B cell (primary cell): ENCODE measurements around the gene TMEM236. TPM values are rescaled to one million over a fixed set of nuclear protein-coding genes. Genes with fewer than 3 reads are reported as not detected.

Experiments
- ATAC-seq: fragments of 200-7000 bp; cut with Tn5 transposase; one replicate; pipeline ENCODE4 v1.10.0; 2021; ENCODE audit warnings: low read depth, mild to moderate bottlenecking, moderate number of reproducible peaks, moderate library complexity
- CTCF ChIA-PET: fragments of 350-600 bp; sonication (Branson Sonifier 250); formaldehyde crosslinking; loops from one replicate; lab custom pipeline; 2021; ENCODE audit warnings: antibody characterized with exemption, inconsistent platforms; lab: Charles Lee
- POLR2A ChIA-PET: fragments of 350-600 bp; sonication (Branson Sonifier 250); formaldehyde crosslinking; loops from one replicate; lab custom pipeline; 2021; ENCODE audit warnings: antibody characterized with exemption; lab: Charles Lee
- DNase-seq: peaks from one replicate; pipeline ENCODE4 v3.0.0; 2013
- H2AFZ ChIP-seq: 2 replicates; pipeline ENCODE4 v1.6.1; 2012; ENCODE audit warnings: mild to moderate bottlenecking, low read depth, low read length; ENCODE audit not compliant: insufficient read depth, poor library complexity, severe bottlenecking
- H3K27ac ChIP-seq, 2 donors: 1 replicate in 1 of 2; 2 replicates in 1 of 2; pipeline ENCODE4 v1.5.1; 2012 to 2013; ENCODE audit warnings: low read length in 2 of 2, mild to moderate bottlenecking in 2 of 2, moderate library complexity in 1 of 2
- H3K27me3 ChIP-seq, 4 experiments: fragments of 200-600 bp in 1 of 4; sonication (generic) in 1 of 4; replicated peaks in 1 of 4; 1 replicate in 2 of 4; 2 replicates in 2 of 4; pipeline versions ENCODE4 v1.6.1 to v1.7.0; 2013 to 2016; ENCODE audit warnings: low read length in 3 of 4, mild to moderate bottlenecking in 2 of 4, mixed read lengths in 1 of 4, moderate library complexity in 1 of 4; ENCODE audit not compliant: insufficient read depth in 4 of 4, control insufficient read depth in 3 of 4; ENCODE audit errors: control extremely low read depth in 1 of 4
- H3K36me3 ChIP-seq, 2 experiments: replicated peaks in 1 of 2; 1 replicate in 1 of 2; 2 replicates in 1 of 2; pipeline versions ENCODE4 v1.6.1 to v1.7.1; 2013; ENCODE audit warnings: low read length in 1 of 2; ENCODE audit not compliant: insufficient read depth in 2 of 2, control insufficient read depth in 1 of 2; ENCODE audit errors: control extremely low read depth in 1 of 2, extremely low read depth in 1 of 2
- H3K4me1 ChIP-seq, 2 donors: fragments of 200-600 bp in 1 of 2; sonication (generic) in 1 of 2; 1 replicate in 1 of 2; 2 replicates in 1 of 2; pipeline versions ENCODE4 v1.5.1 to v1.6.1; 2013 to 2017; ENCODE audit warnings: low read length in 2 of 2; ENCODE audit not compliant: control insufficient read depth in 2 of 2, insufficient read depth in 2 of 2
- H3K4me2 ChIP-seq: replicated peaks from 2 replicates; pipeline ENCODE3; 2012; ENCODE audit warnings: mild to moderate bottlenecking, low read depth, low read length; ENCODE audit not compliant: poor library complexity, severe bottlenecking
- H3K4me3 ChIP-seq, 5 experiments: fragments of 200-600 bp in 1 of 5; sonication (generic) in 1 of 5; 1 replicate in 3 of 5; 2 replicates in 2 of 5; pipeline versions ENCODE4 v1.5.1 to v1.7.0; 2011 to 2016; ENCODE audit warnings: low read length in 4 of 5, mild to moderate bottlenecking in 4 of 5, low read depth in 2 of 5, control low read depth in 1 of 5, moderate library complexity in 1 of 5; ENCODE audit not compliant: insufficient read depth in 1 of 5; ENCODE audit errors: control extremely low read depth in 1 of 5, extremely low read depth in 1 of 5
- H3K79me2 ChIP-seq: fragments of 200-600 bp; sonication (generic); one replicate; pipeline ENCODE4 v1.6.0; 2016; ENCODE audit warnings: low read length; ENCODE audit not compliant: control insufficient read depth, insufficient read depth
- H3K9ac ChIP-seq: fragments of 200-600 bp; sonication (generic); 2 replicates; pipeline ENCODE4 v1.6.1; 2017; ENCODE audit warnings: mild to moderate bottlenecking, low read length, moderate library complexity
- H3K9me3 ChIP-seq, 3 donors: one replicate each; pipeline versions ENCODE4 v1.6.1 to v1.7.1; 2013; ENCODE audit warnings: low read length in 2 of 3; ENCODE audit not compliant: control insufficient read depth in 2 of 3, insufficient read depth in 1 of 3; ENCODE audit errors: control extremely low read depth in 1 of 3
- H4K20me1 ChIP-seq: 2 replicates; pipeline ENCODE4 v1.6.0; 2012; ENCODE audit warnings: mild to moderate bottlenecking, low read length; ENCODE audit not compliant: insufficient read depth, control insufficient read depth, poor library complexity, severe bottlenecking
- H3K27ac Mint-ChIP-seq: one replicate; pipeline ENCODE4 v1.8.0; 2021; ENCODE audit warnings: mixed read lengths
- H3K27me3 Mint-ChIP-seq: one replicate; pipeline ENCODE4 v1.8.0; 2021; ENCODE audit warnings: mixed read lengths
- H3K4me1 Mint-ChIP-seq: one replicate; pipeline ENCODE4 v1.8.0; 2021; ENCODE audit warnings: mixed read lengths
- H3K4me3 Mint-ChIP-seq: one replicate; pipeline ENCODE4 v1.8.0; 2021; ENCODE audit warnings: mixed read lengths
- H3K9me3 Mint-ChIP-seq: one replicate; pipeline ENCODE4 v1.8.0; 2022; ENCODE audit warnings: mixed read lengths; ENCODE audit not compliant: insufficient read depth
- CTCF ChIP-seq: fragments of 200-600 bp; IDR thresholded peaks from one replicate; pipeline ENCODE4 v1.8.0; 2022; ENCODE audit warnings: antibody characterized with exemption, mild to moderate bottlenecking
- EZH2 ChIP-seq: IDR thresholded peaks from 2 replicates; pipeline ENCODE4 v1.6.1; 2012; ENCODE audit warnings: borderline replicate concordance, low read depth, mild to moderate bottlenecking, moderate library complexity, low read length; ENCODE audit not compliant: insufficient read depth, poor library complexity, severe bottlenecking
- WGBS: methylation state at CpG from one replicate; pipeline ENCODE4 v1.1.5; 2013; ENCODE audit warnings: missing lambda C conversion rate; ENCODE audit not compliant: insufficient coverage; 5-methylcytosine and 5-hydroxymethylcytosine counted together
- intact Hi-C: fragments of 100-400 bp; cut with micrococcal nuclease; formaldehyde crosslinking; loops from one replicate; pipeline ENCODE4 v1.10.0; 2022
- polyA plus RNA-seq: library from polyadenylated mRNA; depleted of rRNA; stranded (reverse); fragments of >200 nt; gene quantifications from 2 replicates; pipeline ENCODE4 v1.2.3, GENCODE V29; 2012
- total RNA-seq, 2 donors: library from RNA; stranded (reverse); fragments of 120-200 nt in 1 of 2; gene quantifications; 1 replicate in 1 of 2; 2 replicates in 1 of 2; pipeline versions ENCODE4 v1.2.3 to v1.2.4, GENCODE V29; 2013 to 2022

Gene TMEM236
- total and polyA plus RNA-seq, 2 donors (not counting 1 experiment from before 2014, with no cell fraction given): 0.09 to 0.27 TPM

GRCh38 chr10:17802350-17802749, 50.3 kb downstream of the TMEM236 start:
- no peak overlapping the region for H3K27ac Mint-ChIP-seq
- Histone ChIP-seq H4K20me1 (no peaks in the 10 kb centered on the region), H3K79me2 (no peaks in the 10 kb centered on the region), H3K4me3 (no peak overlapping the region), H3K4me1 (peaks cover 5 to 12% of the 10 kb centered on the region in 2 donors), H3K9me3 (no peaks in the 10 kb centered on the region), H3K27me3 (no peaks in the 10 kb centered on the region), H3K27ac (no peak overlapping the region), H3K9ac (no peak overlapping the region), H2AFZ (no peak overlapping the region), H3K36me3 (no peaks in the 10 kb centered on the region), H3K4me2 (no peak overlapping the region)
- H3K27me3 Mint-ChIP-seq: no peaks in the 10 kb centered on the region
- no peaks in the 10 kb centered on the region for H3K9me3 Mint-ChIP-seq
- no peak overlapping the region for H3K4me3 Mint-ChIP-seq
- POLR2A ChIA-PET: no interaction called here
- 100% methylated on average over 4 of the region's 11 CpGs for WGBS
- intact Hi-C loops: no loop called here
- CTCF ChIA-PET: no interaction called here
- TF ChIP-seq EZH2 (no peak), CTCF (no peak)
- DNase-seq (no peak), ATAC-seq (no peak)
- peaks cover 16% of the 10 kb centered on the region for H3K4me1 Mint-ChIP-seq

DNA sequence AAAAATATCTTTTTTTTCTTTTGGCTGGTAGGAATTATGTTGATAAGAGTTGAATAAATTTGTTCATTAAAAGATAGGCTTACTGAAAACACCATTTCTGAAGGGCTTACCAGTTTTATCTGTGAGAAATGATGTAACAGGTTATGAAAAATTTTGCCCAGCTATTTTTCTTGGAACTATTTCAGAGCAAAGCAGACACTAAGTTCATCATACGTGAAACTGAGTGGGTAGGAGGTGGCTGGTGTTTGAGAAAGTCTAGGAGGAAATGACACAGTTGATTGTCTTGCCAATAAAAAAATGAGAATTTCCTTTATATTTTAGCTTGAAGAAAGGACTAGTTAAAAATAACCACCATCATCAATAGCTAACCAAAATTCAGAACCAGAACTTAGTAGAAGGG, 51.0 kb downstream of the TMEM236 start:
- H3K4me1 ChIP-seq: peaks cover 5 to 12% of the 10 kb centered on the region in 2 donors
- no peaks in the 10 kb centered on the region for H3K9me3 ChIP-seq
- no peak overlapping the region for H3K9ac ChIP-seq
- Mint-ChIP-seq H3K27me3 (peaks cover 4% of the 10 kb centered on the region), H3K4me3 (no peak overlapping the region), H3K4me1 (peaks cover 16% of the 10 kb centered on the region), H3K9me3 (no peaks in the 10 kb centered on the region), H3K27ac (no peak overlapping the region)
- H4K20me1 ChIP-seq: no peaks in the 10 kb centered on the region
- H3K4me2 ChIP-seq: no peak overlapping the region
- POLR2A ChIA-PET: no interaction called here
- no peak for TF ChIP-seq EZH2
- no peak for TF ChIP-seq CTCF
- DNase-seq (no peak), ATAC-seq (no peak)
- no peak overlapping the region for H2AFZ ChIP-seq
- H3K36me3 ChIP-seq: no peaks in the 10 kb centered on the region
- no CpG with 5 or more reads among the region's 1 CpG for WGBS
- H3K4me3 ChIP-seq: no peak overlapping the region
- no peaks in the 10 kb centered on the region for H3K27me3 ChIP-seq
- intact Hi-C loops: no loop called here
- CTCF ChIA-PET: no interaction called here
- no peak overlapping the region for H3K27ac ChIP-seq
- no peaks in the 10 kb centered on the region for H3K79me2 ChIP-seq
